ENCODE measurements around the gene SETD1B. TPM values are rescaled to one million over a fixed set of nuclear protein-coding genes. Genes with fewer than 3 reads are reported as not detected.

SETD1B gene
- 27.0 and 28.1 TPM in 2 replicates for total RNA-seq
- 2.3 and 2.6 TPM in 2 replicates for polyA plus RNA-seq
- polyA plus RNA-seq (2011; cell fraction: cytosol; rRNA removed): 3.2 TPM in 2 replicates
- polyA plus RNA-seq (2011; cell fraction: nucleus; rRNA removed): 6.7 and 7.0 TPM in 2 replicates
- polyA plus RNA-seq (2012): 8.4 and 9.7 TPM in 2 replicates
- polyA minus RNA-seq: 3.3 and 4.1 TPM in 2 replicates
- polyA minus RNA-seq (2011; cell fraction: cytosol; rRNA and poly(A)+ RNA removed): 8.3 TPM
- polyA minus RNA-seq (2011; cell fraction: nucleus; rRNA and poly(A)+ RNA removed): 3.2 and 7.0 TPM in 2 replicates
- percentile 61 among the genes with signal in this experiment for Bru-seq, nascent RNA
- percentile 85 among the genes with signal in this experiment for BruChase-seq, experiment 1, labeled RNA remaining after a 6-hour chase
- BruChase-seq, experiment 2, labeled RNA remaining after a 2-hour chase: percentile 84 among the genes with signal in this experiment
- long read RNA-seq, partial matches to known transcripts: 2 of 17 reads
- long read RNA-seq, other reads (novel, unspliced or antisense): 15 of 17 reads

- POLR2A ChIA-PET: interaction anchor here (0.6 to 3.3 kb wide), 4 partner anchors 8 to 73 kb away, joined by 3 to 20 read pairs (median 6); partner anchors contain the start of gene RHOF
- H3K9me1 ChIP-seq (replicated peaks; ENCODE audit: control insufficient read depth, extremely low read depth, insufficient read depth, low read length): no peaks in the 10 kb centered on the region
- CTCF ChIA-PET: interaction anchor here (12.7 to 12.8 kb wide), 2 partner anchors 4 to 6 kb away, joined by 774 read pairs; partner anchors contain the start of genes RHOF and SETD1B
- peak; percentile 38 for TF ChIP-seq POLR2AphosphoS5 (IDR thresholded peaks at IDR 0.05; ENCODE audit: insufficient read depth, low read depth, low read length)
- TF ChIP-seq FOS (IDR thresholded peaks at IDR 0.05; ENCODE audit: borderline replicate concordance, insufficient read depth, low read length): no peak
- peak; percentile 63 for TF ChIP-seq POLR2A (IDR thresholded peaks at IDR 0.05; ENCODE audit: low read depth, low read length)
- no peaks in the 10 kb centered on the region for H3K27me3 ChIP-seq (ENCODE audit: control insufficient read depth in 2 of 2, insufficient read depth in 2 of 2, low read length in 2 of 2)
- H3K9me3 ChIP-seq (replicated peaks; ENCODE audit: control insufficient read depth, insufficient read depth, low read length): no peaks in the 10 kb centered on the region
- H3K4me1 ChIP-seq (ENCODE audit: control insufficient read depth, extremely low read depth, insufficient read depth, low read length): peaks cover 29% of the 10 kb centered on the region
- peak; percentile 33 for DNase-seq (ENCODE audit: low read depth, low spot score)
- H3K79me2 ChIP-seq (ENCODE audit: control insufficient read depth, insufficient read depth, low read length): peaks cover 63% of the 10 kb centered on the region
- dilution Hi-C loops (cut with MboI; ENCODE audit: extremely low pct_ligation_motif_present, low sequenced_read_pairs): no loop called here
- no TSS peak for BruUV-seq (replicated peaks)
- intact Hi-C loops (cut with micrococcal nuclease): loop anchor here (1.0 kb wide), 1 partner anchor 8 kb away; no protein-coding TSS in a partner anchor
- H2AFZ ChIP-seq (ENCODE audit: low read depth, low read length): peak within 1 kb of the TSS; percentile 10
- peak within 1 kb of the TSS; percentile 93 for H3K27ac ChIP-seq (ENCODE audit: insufficient read depth, low read depth, low read length)
- peak within 1 kb of the TSS; percentile 98 for H3K9ac ChIP-seq (replicated peaks; ENCODE audit: extremely low read depth, insufficient read depth, low read length)
- H3K4me3 ChIP-seq (replicated peaks in 1 of 3; ENCODE audit: insufficient read depth in 1 of 3, low read depth in 1 of 3, low read length in 3 of 3): peak within 1 kb of the TSS; percentile 79 to 92 (median 81)
- no peaks in the 10 kb centered on the region for H4K20me1 ChIP-seq (replicated peaks; ENCODE audit: control insufficient read depth, extremely low read depth, insufficient read depth, low read length)
- peaks cover 0 to 10% of the 10 kb centered on the region in 2 experiments for H3K36me3 ChIP-seq (ENCODE audit: control insufficient read depth in 2 of 2, extremely low read depth in 1 of 2, insufficient read depth in 2 of 2, low read length in 2 of 2)
- peak within 1 kb of the TSS; percentile 87 for H3K4me2 ChIP-seq (ENCODE audit: insufficient read depth, low read length)
- FAIRE-seq: peak; percentile 72
These were observed at the start of gene SETD1B for GRCh38 chr12:121803861-121804416. SETD1B (plus strand) TSS chr12:121804009; CDS start chr12:121804738, 729 bp downstream.

- FAIRE-seq: no peak
- Histone ChIP-seq H3K27ac (ENCODE audit: insufficient read depth, low read depth, low read length) (no peak overlapping the region), H3K27me3 (ENCODE audit: control insufficient read depth in 2 of 2, insufficient read depth in 2 of 2, low read length in 2 of 2) (no peaks in the 10 kb centered on the region), H4K20me1 (replicated peaks; ENCODE audit: control insufficient read depth, extremely low read depth, insufficient read depth, low read length) (no peaks in the 10 kb centered on the region), H3K9me3 (replicated peaks; ENCODE audit: control insufficient read depth, insufficient read depth, low read length) (no peaks in the 10 kb centered on the region), H3K9ac (replicated peaks; ENCODE audit: extremely low read depth, insufficient read depth, low read length) (no peak overlapping the region), H3K79me2 (ENCODE audit: control insufficient read depth, insufficient read depth, low read length) (no peaks in the 10 kb centered on the region), H3K4me3 (replicated peaks in 1 of 3; ENCODE audit: insufficient read depth in 1 of 3, low read depth in 1 of 3, low read length in 3 of 3) (no peak overlapping the region), H3K4me1 (ENCODE audit: control insufficient read depth, extremely low read depth, insufficient read depth, low read length) (peaks cover 4% of the 10 kb centered on the region), H3K9me1 (replicated peaks; ENCODE audit: control insufficient read depth, extremely low read depth, insufficient read depth, low read length) (no peaks in the 10 kb centered on the region), H3K4me2 (ENCODE audit: insufficient read depth, low read length) (no peak overlapping the region), H3K36me3 (ENCODE audit: control insufficient read depth in 2 of 2, extremely low read depth in 1 of 2, insufficient read depth in 2 of 2, low read length in 2 of 2) (no peaks in the 10 kb centered on the region), H2AFZ (ENCODE audit: low read depth, low read length) (no peak overlapping the region)
- TF ChIP-seq EZH2 (IDR thresholded peaks at IDR 0.05; ENCODE audit: borderline replicate concordance, low read depth, low read length, severe bottlenecking): no peak
- no peak for TF ChIP-seq POLR2AphosphoS5 (IDR thresholded peaks at IDR 0.05; ENCODE audit: insufficient read depth, low read depth, low read length)
- intact Hi-C loops (cut with micrococcal nuclease): no loop called here
- no peak for DNase-seq (ENCODE audit: low read depth, low spot score)
- no TSS peak for BruUV-seq (replicated peaks)
- CTCF ChIA-PET: interaction anchor here (0.5 to 1.3 kb wide), 2 partner anchors 19 to 33 kb away, joined by 3 to 4 read pairs; no protein-coding TSS in a partner anchor
- POLR2A ChIA-PET: no interaction called here
- dilution Hi-C loops (cut with MboI; ENCODE audit: extremely low pct_ligation_motif_present, low sequenced_read_pairs): no loop called here
These were observed 49.0 kb upstream of the SETD1B start for GRCh38 chr12:121754836-121755235.

Measured in endothelial cell of umbilical vein (primary cell).